ENCODE data around the gene MRPS25. TPM values are rescaled to one million over a fixed set of nuclear protein-coding genes. Genes with fewer than 3 reads are reported as not detected.

Gene MRPS25
- total and polyA plus RNA-seq, 2 experiments from 2014 or later: 47.9 to 75.0 TPM

GRCh38 chr3:15023719-15024118 lies 41.4 kb downstream of the MRPS25 start (continued):
- TF ChIP-seq ZNF462 (CRISPR knock-in tag; IDR thresholded peaks at IDR 0.05): no peak
- TF ChIP-seq ZNF331 (CRISPR knock-in tag; IDR thresholded peaks at IDR 0.05; ENCODE audit: low read depth): no peak

GRCh38 chr3:15023249-15023648 lies 41.9 kb downstream of the MRPS25 start:
- Histone ChIP-seq H3F3A (replicated peaks; ENCODE audit: low read depth) (no peaks in the 10 kb centered on the region), H3K4me2 (no peak overlapping the region), H3K36me3 (ENCODE audit: insufficient read depth) (peaks cover 65% of the 10 kb centered on the region), H3K79me2 (replicated peaks; ENCODE audit: insufficient read depth) (no peaks in the 10 kb centered on the region), H3K27me3 (ENCODE audit: insufficient read depth) (no peaks in the 10 kb centered on the region), H4K20me1 (replicated peaks; ENCODE audit: insufficient read depth) (peaks cover 12% of the 10 kb centered on the region), H3K4me3 (no peak overlapping the region), H3K4me1 (ENCODE audit: insufficient read depth) (peaks cover 7% of the 10 kb centered on the region), H2AFZ (no peak overlapping the region), H3K9me2 (ENCODE audit: insufficient read depth) (no peaks in the 10 kb centered on the region), H3K27ac (ENCODE audit: low read depth) (no peak overlapping the region)
- ATAC-seq (no peak), DNase-seq (ENCODE audit: low spot score) (no peak)
- peaks cover 15% of the 10 kb centered on the region for H3K4me1 Mint-ChIP-seq
- peaks cover 79% of the 10 kb centered on the region for H3K36me3 Mint-ChIP-seq (ENCODE audit: low read depth)
- no peaks in the 10 kb centered on the region for H3K9me3 Mint-ChIP-seq
- peaks cover 6% of the 10 kb centered on the region for H3K27me3 Mint-ChIP-seq (ENCODE audit: insufficient read depth, low read depth, poor library complexity)
- H3K27ac Mint-ChIP-seq: no peak overlapping the region
- no peak overlapping the region for H3K4me3 Mint-ChIP-seq
- TF ChIP-seq ZNF462 (CRISPR knock-in tag; IDR thresholded peaks at IDR 0.05) (no peak), POLR2AphosphoS5 (IDR thresholded peaks at IDR 0.05; ENCODE audit: low read depth) (no peak), NANOG (IDR thresholded peaks at IDR 0.05; ENCODE audit: borderline replicate concordance) (no peak), ZNF114 (CRISPR knock-in tag; IDR thresholded peaks at IDR 0.05) (no peak), STAT1 (IDR thresholded peaks at IDR 0.05; ENCODE audit: unreplicated experiment) (no peak)
- TF ChIP-seq, protein P1, sequence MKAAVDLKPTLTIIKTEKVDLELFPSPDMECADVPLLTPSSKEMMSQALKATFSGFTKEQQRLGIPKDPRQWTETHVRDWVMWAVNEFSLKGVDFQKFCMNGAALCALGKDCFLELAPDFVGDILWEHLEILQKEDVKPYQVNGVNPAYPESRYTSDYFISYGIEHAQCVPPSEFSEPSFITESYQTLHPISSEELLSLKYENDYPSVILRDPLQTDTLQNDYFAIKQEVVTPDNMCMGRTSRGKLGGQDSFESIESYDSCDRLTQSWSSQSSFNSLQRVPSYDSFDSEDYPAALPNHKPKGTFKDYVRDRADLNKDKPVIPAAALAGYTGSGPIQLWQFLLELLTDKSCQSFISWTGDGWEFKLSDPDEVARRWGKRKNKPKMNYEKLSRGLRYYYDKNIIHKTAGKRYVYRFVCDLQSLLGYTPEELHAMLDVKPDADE (IDR thresholded peaks at IDR 0.05): no peak

All from GM23338 (cell line).